CD4-positive, CD25-positive, alpha-beta regulatory T cell (primary cell): ENCODE measurements around the gene HSPB1. TPM values are rescaled to one million over a fixed set of nuclear protein-coding genes. Genes with fewer than 3 reads are reported as not detected.
"Not testable (repeated sequence)": the region's sequence is repeated elsewhere in the genome, so short reads cannot be mapped to it uniquely, and the experiment has no call there.

Experiments
- ATAC-seq, 2 donors: fragments of 150-1000 bp; cut with Tn5 transposase; one replicate each; pipeline ENCODE4 v1.10.0; 2021; ENCODE audit warnings: low read depth in 2 of 2, moderate number of reproducible peaks in 2 of 2, moderate library complexity in 1 of 2
- DNase-seq, 3 donors: peaks; one replicate each; pipeline versions ENCODE4 v3.0.0 to v3.0.0-alpha.2; 2012 to 2022; ENCODE audit warnings: mixed read lengths in 1 of 3
- H3K27ac ChIP-seq: one replicate; pipeline ENCODE4 v1.7.0; 2013; ENCODE audit warnings: mild to moderate bottlenecking, low read length; ENCODE audit not compliant: insufficient read depth, poor library complexity, severe bottlenecking
- H3K27me3 ChIP-seq: one replicate; pipeline ENCODE4 v1.7.0; 2013; ENCODE audit warnings: low read length; ENCODE audit not compliant: control insufficient read depth, insufficient read depth
- H3K36me3 ChIP-seq: one replicate; pipeline ENCODE4 v1.7.0; 2013; ENCODE audit warnings: mild to moderate bottlenecking, low read length, moderate library complexity; ENCODE audit not compliant: control insufficient read depth, insufficient read depth
- H3K4me1 ChIP-seq: 2 replicates; pipeline ENCODE4 v1.7.0; 2013; ENCODE audit warnings: mild to moderate bottlenecking, low read length; ENCODE audit not compliant: insufficient read depth, control insufficient read depth, poor library complexity, severe bottlenecking
- H3K4me3 ChIP-seq: one replicate; pipeline ENCODE4 v1.7.0; 2013; ENCODE audit warnings: low read depth, mild to moderate bottlenecking, low read length, moderate library complexity
- H3K9me3 ChIP-seq, 2 experiments: 1 replicate in 1 of 2; 2 replicates in 1 of 2; pipeline ENCODE4 v1.7.0; 2013; ENCODE audit warnings: low read length in 2 of 2, mild to moderate bottlenecking in 1 of 2, moderate library complexity in 1 of 2; ENCODE audit not compliant: control insufficient read depth in 2 of 2
- H3K27ac Mint-ChIP-seq, 3 donors: one replicate each; pipeline ENCODE4 v1.8.0; 2020 to 2022; ENCODE audit warnings: mild to moderate bottlenecking in 3 of 3, mixed read lengths in 3 of 3, moderate library complexity in 2 of 3
- H3K27me3 Mint-ChIP-seq: one replicate; pipeline ENCODE4 v1.8.0; 2022; ENCODE audit warnings: mild to moderate bottlenecking, mixed read lengths
- H3K36me3 Mint-ChIP-seq: one replicate; pipeline ENCODE4 v1.8.0; 2020; ENCODE audit warnings: mixed read lengths
- H3K4me1 Mint-ChIP-seq, 4 donors: one replicate each; pipeline ENCODE4 v1.8.0; 2020 to 2022; ENCODE audit warnings: mixed read lengths in 4 of 4, mild to moderate bottlenecking in 1 of 4
- H3K4me3 Mint-ChIP-seq, 4 donors: one replicate each; pipeline ENCODE4 v1.8.0; 2020 to 2022; ENCODE audit warnings: mild to moderate bottlenecking in 4 of 4, mixed read lengths in 4 of 4, moderate library complexity in 3 of 4
- H3K9me3 Mint-ChIP-seq, 7 donors: one replicate each; pipeline ENCODE4 v1.8.0; 2020 to 2022; ENCODE audit warnings: mixed read lengths in 7 of 7, mild to moderate bottlenecking in 3 of 7, moderate library complexity in 2 of 7
- polyA plus RNA-seq, 4 donors: library from polyadenylated mRNA; unstranded; fragments of 300-500 nt; fragmentation: Illumina TruSeq; gene quantifications; one replicate each; pipeline ENCODE4 v1.2.3, GENCODE V29; 2021
- total RNA-seq: library from RNA; stranded (reverse); gene quantifications from one replicate; pipeline ENCODE4 v1.2.3, GENCODE V29; 2022

HSPB1 gene
- total and polyA plus RNA-seq, 5 donors from 2014 or later = 23.0 to 81.2 (median 51.0) TPM

DNA sequence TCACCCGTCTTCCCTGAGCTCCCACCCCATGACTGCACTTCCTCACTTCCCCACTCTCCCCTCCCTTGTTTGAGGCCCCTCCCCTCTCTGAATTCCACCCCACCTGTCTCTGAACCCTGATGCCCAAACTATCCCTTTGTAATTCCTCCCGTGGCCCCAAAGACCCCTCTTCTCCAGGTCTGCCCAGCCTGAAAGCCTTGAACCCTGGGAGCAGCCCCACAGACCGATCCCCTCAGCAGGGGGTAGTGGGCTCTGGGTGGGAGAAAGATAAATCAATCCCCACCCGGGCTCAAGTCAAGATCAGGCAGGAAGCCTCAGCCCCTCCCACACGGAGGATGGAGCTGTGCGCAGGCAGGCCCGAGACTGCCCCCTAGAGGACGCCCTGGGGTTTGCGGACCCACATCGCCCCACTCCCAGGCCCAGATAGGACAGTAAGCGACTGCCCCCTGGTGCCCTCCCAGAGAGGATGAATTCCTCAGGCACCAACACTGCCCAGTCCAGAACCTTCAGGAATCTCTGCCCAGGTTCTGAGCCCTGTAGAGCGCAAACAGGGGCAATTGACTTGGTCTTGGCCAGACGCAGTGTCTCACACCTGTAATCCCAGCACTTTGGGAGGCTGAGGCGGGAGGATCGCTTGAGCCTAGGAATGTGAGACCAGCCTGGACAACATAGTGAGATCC lies 11.7 kb downstream of the HSPB1 start:
- DNase-seq = peak; percentile 89 to 94 (median 93)
- peaks cover 5 to 27% (median 15%) of the 10 kb centered on the region in 4 donors for H3K4me1 Mint-ChIP-seq
- Histone ChIP-seq H3K9me3 (no peaks in the 10 kb centered on the region), H3K4me1 (peaks cover 23% of the 10 kb centered on the region), H3K4me3 (no peak overlapping the region), H3K27me3 (no peaks in the 10 kb centered on the region), H3K36me3 (no peaks in the 10 kb centered on the region), H3K27ac (no peak overlapping the region)
- H3K27me3 Mint-ChIP-seq = peaks cover 5% of the 10 kb centered on the region
- H3K9me3 Mint-ChIP-seq = no peaks in the 10 kb centered on the region
- H3K4me3 Mint-ChIP-seq = peak overlapping the region in 2 of 4 donors; percentile 82 to 83
- H3K36me3 Mint-ChIP-seq = no peaks in the 10 kb centered on the region
- peak overlapping the region in 2 of 3 donors; percentile 65 to 91 for H3K27ac Mint-ChIP-seq
- ATAC-seq = peak; percentile 65 to 70

GRCh38 chr7:76314740-76315139 lies 12.3 kb downstream of the HSPB1 start:
- H3K4me1 Mint-ChIP-seq = peaks cover 5 to 31% (median 16%) of the 10 kb centered on the region in 4 donors

DNA sequence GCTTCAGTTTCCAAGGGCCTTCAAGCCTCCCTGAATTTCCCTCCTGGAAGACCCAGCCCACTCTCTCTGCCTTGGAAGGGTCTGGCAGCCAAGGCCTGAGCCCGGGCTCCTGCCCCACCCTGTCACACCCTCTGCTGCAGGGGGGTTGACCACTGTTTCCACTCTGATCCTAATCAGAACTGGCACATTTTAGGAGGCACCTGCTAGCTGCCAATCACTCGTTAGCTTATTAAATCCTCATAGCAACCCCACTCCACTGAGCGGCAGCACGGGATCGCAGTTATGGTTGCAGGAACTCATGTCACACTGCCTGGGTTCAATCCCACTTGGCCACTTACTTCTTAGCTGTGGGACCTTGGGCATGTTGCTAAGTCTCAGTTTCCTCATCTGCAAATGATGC lies 12.9 kb downstream of the HSPB1 start:
- no peak overlapping the region for H3K4me3 ChIP-seq
- H3K9me3 ChIP-seq = no peaks in the 10 kb centered on the region
- Mint-ChIP-seq H3K4me3 (peak overlapping the region in 1 of 4 donors; percentile 38), H3K27ac (no peak overlapping the region), H3K27me3 (peaks cover 5% of the 10 kb centered on the region), H3K9me3 (no peaks in the 10 kb centered on the region), H3K36me3 (no peaks in the 10 kb centered on the region), H3K4me1 (peaks cover 8 to 35% (median 16%) of the 10 kb centered on the region in 4 donors)
- H3K27ac ChIP-seq = no peak overlapping the region
- H3K4me1 ChIP-seq = peaks cover 25% of the 10 kb centered on the region
- H3K27me3 ChIP-seq = no peaks in the 10 kb centered on the region
- H3K36me3 ChIP-seq = no peaks in the 10 kb centered on the region
- DNase-seq = no peak
- ATAC-seq = no peak

More at GRCh38 chr7:76314740-76315139, 12.3 kb downstream of the HSPB1 start:
- H3K27me3 ChIP-seq, H3K4me3 ChIP-seq, H3K27ac ChIP-seq, ATAC-seq, H3K36me3 Mint-ChIP-seq, H3K9me3 ChIP-seq, H3K27me3 Mint-ChIP-seq, DNase-seq, H3K9me3 Mint-ChIP-seq, H3K27ac Mint-ChIP-seq, H3K36me3 ChIP-seq: not testable (repeated sequence)
- peaks cover 25% of the 10 kb centered on the region for H3K4me1 ChIP-seq
- peak overlapping the region in 2 of 4 donors; percentile 82 to 83 for H3K4me3 Mint-ChIP-seq

DNA sequence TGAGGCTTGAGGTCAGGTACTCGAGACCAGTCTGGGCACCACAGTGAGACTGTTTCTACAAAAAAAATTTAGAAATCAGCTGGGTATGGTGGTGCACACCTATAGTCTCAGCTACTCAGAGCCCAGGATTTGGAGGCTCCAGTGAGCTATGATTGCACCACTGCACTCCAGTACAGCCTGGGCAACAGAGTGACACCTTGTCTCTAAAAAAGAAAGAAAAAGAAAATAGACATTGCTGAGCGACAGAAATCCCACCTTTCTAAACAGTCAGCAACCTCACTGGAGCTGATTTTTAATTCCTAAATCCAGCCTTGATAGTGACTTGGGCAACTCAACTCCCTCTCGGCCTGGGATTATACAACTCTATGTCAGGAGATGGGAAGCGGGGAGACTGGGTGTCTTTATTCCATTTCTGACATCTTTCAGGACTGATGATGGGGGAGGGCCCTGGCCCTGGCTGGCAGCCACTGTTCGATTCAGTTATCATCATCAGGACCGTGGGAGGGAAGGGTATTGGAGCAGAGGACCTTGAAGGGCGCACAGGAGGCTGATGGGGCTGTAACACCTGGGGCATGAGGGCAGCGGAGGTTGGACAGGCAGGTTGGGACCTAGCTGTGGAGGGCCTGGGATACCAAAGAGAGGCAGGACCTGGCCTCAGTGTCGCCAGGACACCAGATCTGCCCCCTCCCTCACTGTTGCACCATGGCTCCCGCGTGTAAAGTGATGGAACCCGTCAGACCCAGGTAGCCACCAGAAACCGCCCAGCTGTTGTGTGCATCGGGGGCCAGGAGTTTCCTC lies 14.7 kb downstream of the HSPB1 start:
- H3K9me3 ChIP-seq = no peaks in the 10 kb centered on the region
- no peaks in the 10 kb centered on the region for H3K27me3 ChIP-seq
- no peak for DNase-seq
- Mint-ChIP-seq H3K4me1 (peaks cover 8 to 35% (median 19%) of the 10 kb centered on the region in 4 donors), H3K27ac (peak overlapping the region; percentile 92 to 99 (median 98)), H3K27me3 (peaks cover 5% of the 10 kb centered on the region), H3K9me3 (no peaks in the 10 kb centered on the region), H3K36me3 (no peaks in the 10 kb centered on the region), H3K4me3 (peak overlapping the region; percentile 96 to 98 (median 98))
- peaks cover 25% of the 10 kb centered on the region for H3K4me1 ChIP-seq
- no peaks in the 10 kb centered on the region for H3K36me3 ChIP-seq
- H3K4me3 ChIP-seq = peak overlapping the region; percentile 82
- ATAC-seq = no peak
- peak overlapping the region; percentile 89 for H3K27ac ChIP-seq

DNA sequence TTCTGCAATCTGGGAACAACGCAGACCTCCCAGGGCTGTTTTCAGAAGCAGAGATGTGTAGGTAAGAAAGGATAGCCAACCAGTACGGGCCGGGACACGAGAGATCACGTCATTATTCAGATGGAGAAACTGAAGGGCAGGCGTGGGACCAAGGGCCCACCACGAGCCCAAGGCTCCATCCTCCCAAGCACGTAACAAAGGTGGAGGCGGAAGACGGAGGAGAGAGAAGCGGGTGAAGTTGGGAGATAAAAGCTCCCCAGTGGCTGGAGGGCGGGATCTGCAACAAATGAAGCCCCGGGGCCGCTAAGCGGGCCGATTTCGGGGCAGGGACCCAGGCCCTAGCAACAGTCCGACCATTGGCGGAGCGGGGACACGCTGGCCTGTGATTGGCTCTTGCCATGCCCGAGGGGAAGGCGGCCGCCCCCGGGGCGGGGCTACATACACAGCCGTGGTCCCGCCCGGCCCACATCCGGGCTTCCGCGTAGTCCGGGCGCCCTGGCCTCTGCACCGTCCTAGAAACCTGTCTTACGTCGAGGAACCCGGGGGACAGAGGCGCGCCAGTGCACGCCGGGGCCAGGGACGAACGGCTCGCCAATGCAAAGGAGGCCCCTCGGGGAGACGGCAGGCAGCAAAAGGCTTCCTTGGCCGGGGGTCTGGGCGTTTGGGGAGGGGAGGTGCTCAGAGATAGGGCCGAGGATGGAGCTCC lies 15.5 kb downstream of the HSPB1 start:
- peaks cover 8 to 39% (median 19%) of the 10 kb centered on the region in 4 donors for H3K4me1 Mint-ChIP-seq

DNA sequence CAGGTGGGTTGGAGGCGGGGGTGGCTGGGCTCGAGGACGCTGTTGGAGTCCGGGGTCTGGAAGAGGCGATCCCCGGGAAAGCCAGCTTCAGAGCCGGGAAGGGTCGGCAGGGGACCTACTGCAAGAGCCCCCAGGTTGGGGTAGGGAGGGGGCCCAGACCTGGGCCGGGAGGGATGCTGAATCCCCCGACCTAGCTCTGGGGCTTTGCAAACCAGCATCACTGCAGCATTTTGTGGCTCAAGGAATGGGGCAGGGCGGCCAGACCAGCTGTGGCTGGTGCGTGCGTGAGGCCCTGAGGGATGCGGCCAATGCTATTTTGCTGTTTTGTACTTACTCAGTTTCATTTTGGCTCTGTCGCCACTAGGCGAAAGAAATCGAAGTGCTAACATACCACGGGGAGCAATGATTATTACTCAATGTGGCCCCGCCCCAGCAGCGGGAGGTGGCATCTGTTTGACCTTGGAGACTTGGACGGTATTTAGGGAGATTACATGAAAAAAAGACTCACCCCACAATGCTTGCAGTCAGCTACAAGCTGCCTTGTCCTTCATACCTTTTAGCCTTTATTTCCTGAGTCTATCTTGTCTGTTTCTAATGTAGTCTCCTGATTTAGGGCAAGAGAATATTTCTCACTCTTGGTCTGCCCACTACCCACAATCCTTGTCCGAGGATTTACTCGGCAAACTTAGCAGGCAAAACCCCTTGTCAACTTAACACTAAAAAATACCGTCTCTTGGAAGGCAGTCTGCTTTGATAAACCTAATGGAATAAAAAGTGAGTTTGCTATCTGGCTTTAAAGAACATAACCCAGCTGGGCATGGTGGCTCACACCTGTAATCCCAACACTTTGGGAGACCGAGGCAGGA lies 16.2 kb downstream of the HSPB1 start:
- ATAC-seq = peak; percentile 33 to 41
- Mint-ChIP-seq H3K27me3 (peaks cover 5% of the 10 kb centered on the region), H3K4me1 (peaks cover 8 to 37% (median 19%) of the 10 kb centered on the region in 4 donors), H3K4me3 (peak overlapping the region; percentile 96 to 98 (median 98)), H3K36me3 (no peaks in the 10 kb centered on the region), H3K9me3 (no peaks in the 10 kb centered on the region), H3K27ac (peak overlapping the region; percentile 92 to 99 (median 98))
- Histone ChIP-seq H3K27ac (peak overlapping the region; percentile 89), H3K9me3 (no peaks in the 10 kb centered on the region), H3K4me3 (peak overlapping the region; percentile 82), H3K4me1 (peaks cover 24% of the 10 kb centered on the region), H3K36me3 (no peaks in the 10 kb centered on the region), H3K27me3 (no peaks in the 10 kb centered on the region)
- DNase-seq = peak; percentile 55 to 86 (median 65)

More for the DNA sequence above, 15.5 kb downstream of the HSPB1 start:
- no peaks in the 10 kb centered on the region for H3K36me3 Mint-ChIP-seq
- peak overlapping the region; percentile 82 for H3K4me3 ChIP-seq
- H3K4me3 Mint-ChIP-seq = peak overlapping the region; percentile 96 to 98 (median 98)
- peak overlapping the region; percentile 89 for H3K27ac ChIP-seq
- no peaks in the 10 kb centered on the region for H3K36me3 ChIP-seq
- no peaks in the 10 kb centered on the region for H3K9me3 ChIP-seq
- H3K27ac Mint-ChIP-seq = peak overlapping the region; percentile 92 to 99 (median 98)
- H3K27me3 Mint-ChIP-seq = peaks cover 5% of the 10 kb centered on the region
- H3K9me3 Mint-ChIP-seq = no peaks in the 10 kb centered on the region
- DNase-seq = peak; percentile 94 to 99 (median 96)
- H3K4me1 ChIP-seq = peaks cover 25% of the 10 kb centered on the region
- H3K27me3 ChIP-seq = no peaks in the 10 kb centered on the region
- peak; percentile 95 to 96 for ATAC-seq

- H3K4me3 Mint-ChIP-seq = no peak overlapping the region
- no peak overlapping the region for H3K27ac Mint-ChIP-seq
- H3K36me3 Mint-ChIP-seq = peaks cover 28% of the 10 kb centered on the region
- Histone ChIP-seq H3K4me1 (no peaks in the 10 kb centered on the region), H3K4me3 (no peak overlapping the region), H3K27me3 (no peaks in the 10 kb centered on the region), H3K36me3 (peaks cover 30% of the 10 kb centered on the region), H3K27ac (no peak overlapping the region), H3K9me3 (no peaks in the 10 kb centered on the region)
- ATAC-seq (no peak), DNase-seq (no peak)
- H3K9me3 Mint-ChIP-seq = no peaks in the 10 kb centered on the region
- H3K4me1 Mint-ChIP-seq = peaks cover 8 to 26% (median 23%) of the 10 kb centered on the region in 4 donors
- no peaks in the 10 kb centered on the region for H3K27me3 Mint-ChIP-seq
Observed at GRCh38 chr7:76325092-76325491, 22.6 kb downstream of the HSPB1 start.
